GM19099 (cell line): ENCODE data around the gene CHRFAM7A.
"Not testable (repeated sequence)": the region's sequence is repeated elsewhere in the genome, so short reads cannot be mapped to it uniquely, and the experiment has no call there.

ENCODE experiments used
- POLR2A ChIP-seq: IDR thresholded peaks from 3 replicates; pipeline ENCODE4 v1.6.1; 2011; ENCODE audit warnings: low read depth; ENCODE audit not compliant: insufficient read length; ENCODE audit errors: extremely low read depth

CHRFAM7A gene

DNA sequence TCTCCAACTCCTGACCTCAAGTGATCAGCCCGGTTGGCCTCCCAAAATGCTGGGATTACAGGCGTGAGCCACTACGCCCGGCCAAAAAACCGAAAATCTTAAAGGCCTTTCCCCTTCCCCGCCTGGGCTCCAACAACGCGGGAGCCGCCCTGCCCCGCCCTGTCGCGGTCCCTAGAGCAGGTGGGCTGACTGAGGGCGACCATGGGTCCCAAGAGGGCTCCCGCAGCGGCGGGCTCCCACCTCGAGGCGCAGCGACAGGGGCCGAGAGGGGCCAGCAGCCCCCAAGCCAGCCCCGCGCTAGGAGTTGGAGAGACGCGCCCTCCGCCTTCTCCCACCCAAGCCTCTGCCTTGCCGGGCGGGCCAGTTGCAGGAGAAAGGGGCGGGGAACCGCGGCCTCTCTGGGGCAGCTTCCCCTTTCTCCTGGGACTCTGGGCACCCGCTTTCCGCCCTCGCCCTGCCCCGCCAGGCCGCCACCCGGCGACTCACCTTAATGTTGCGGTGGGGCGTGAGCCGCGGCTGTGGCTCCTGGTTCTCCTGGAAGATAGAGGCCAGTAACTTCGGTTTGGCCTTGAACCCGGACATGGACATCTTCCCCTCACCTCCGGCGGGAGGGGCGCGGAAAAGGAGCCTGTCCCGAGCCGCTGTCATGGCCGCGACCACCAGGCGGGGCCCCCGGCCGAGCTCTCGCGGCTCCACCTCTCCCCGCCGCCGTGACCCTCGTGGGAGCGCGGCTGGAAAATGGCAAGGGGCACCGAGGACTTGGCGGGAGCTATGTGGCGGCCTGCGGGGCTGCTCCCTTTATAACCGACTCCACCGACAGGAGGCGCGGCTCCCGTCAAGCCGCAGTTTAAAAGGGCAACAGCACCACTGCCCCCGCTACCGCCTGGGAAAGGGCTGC, at the start of gene CHRFAM7A:
Gene CHRFAM7A (minus strand): TSS at position 775 of the 898 bp plus-strand sequence. CDS start 10,189 bp downstream, outside the sequence.
- not testable (repeated sequence) for TF ChIP-seq POLR2A

DNA sequence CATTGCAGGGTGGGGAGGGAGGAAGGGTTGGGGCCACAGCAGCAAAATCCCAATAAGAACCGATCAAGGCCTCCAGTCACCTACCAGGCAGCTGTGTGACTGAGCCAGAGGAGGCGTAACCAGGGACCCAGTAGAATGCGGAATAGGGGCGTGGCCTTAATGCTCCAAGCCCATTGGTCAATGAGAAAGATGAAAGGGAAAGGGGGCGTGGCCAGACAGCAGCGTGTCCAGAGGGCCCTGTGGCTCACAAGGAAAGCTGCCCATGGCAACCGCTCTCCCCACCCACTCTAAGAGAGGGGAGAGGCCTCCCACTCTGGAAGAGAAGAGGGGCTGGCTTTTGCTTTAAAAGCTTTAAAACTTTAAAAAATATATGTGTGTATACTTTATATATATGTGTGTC, 20.8 kb upstream of the CHRFAM7A start, which contains the start of gene GOLGA8R:
Gene GOLGA8R (minus strand): TSS at position 101 of the 400 bp plus-strand sequence. CDS start 98 bp downstream, at position 3.
- TF ChIP-seq POLR2A, result not testable (repeated sequence)
